HL-60/S4 treated with phorbol 12-myristate 13-acetate at 8.2 ng/mL for 4 days and 3 days (cell line): ENCODE data around the gene PLCD3.

Experiments used
- in situ Hi-C: fragments of 300-500 bp; cut with MboI; formaldehyde crosslinking; loops from 2 replicates; pipeline ENCODE4 v1.15.0; 2022; ENCODE audit warnings: low sequenced_read_pairs

The PLCD3 gene

DNA sequence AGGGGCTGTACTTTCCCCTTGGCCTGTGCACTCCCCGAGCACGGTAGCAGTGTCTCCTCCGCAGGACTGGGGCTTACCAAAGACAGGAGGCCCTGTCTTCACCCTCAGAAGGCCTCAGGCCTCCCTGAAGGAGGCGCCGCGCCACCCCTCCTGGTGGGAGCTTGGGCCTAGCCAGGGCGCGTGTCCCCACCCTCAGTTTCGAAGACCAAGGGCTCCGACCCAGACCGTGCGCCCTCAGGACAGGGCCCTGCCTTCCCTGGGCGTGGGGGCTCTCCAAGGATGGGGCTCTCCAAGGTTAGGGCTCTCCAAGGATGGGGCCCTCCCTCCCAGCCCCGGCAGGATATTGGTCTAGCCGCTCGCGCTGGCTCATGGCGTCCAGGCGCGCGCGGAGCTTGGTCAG is 11.8 kb downstream of the PLCD3 start:
- in situ Hi-C loops, result no loop called here

- in situ Hi-C loops, result no loop called here
These were observed 12.4 kb downstream of the PLCD3 start for GRCh38 chr17:45119964-45120363.

GRCh38 chr17:45118691-45119090 is 13.6 kb downstream of the PLCD3 start:
- in situ Hi-C loops, result no loop called here

GRCh38 chr17:45117848-45118646 is 14.3 kb downstream of the PLCD3 start:
- in situ Hi-C loops, result no loop called here

GRCh38 chr17:45117334-45117733 is 15.0 kb downstream of the PLCD3 start:
- in situ Hi-C loops, result no loop called here

DNA sequence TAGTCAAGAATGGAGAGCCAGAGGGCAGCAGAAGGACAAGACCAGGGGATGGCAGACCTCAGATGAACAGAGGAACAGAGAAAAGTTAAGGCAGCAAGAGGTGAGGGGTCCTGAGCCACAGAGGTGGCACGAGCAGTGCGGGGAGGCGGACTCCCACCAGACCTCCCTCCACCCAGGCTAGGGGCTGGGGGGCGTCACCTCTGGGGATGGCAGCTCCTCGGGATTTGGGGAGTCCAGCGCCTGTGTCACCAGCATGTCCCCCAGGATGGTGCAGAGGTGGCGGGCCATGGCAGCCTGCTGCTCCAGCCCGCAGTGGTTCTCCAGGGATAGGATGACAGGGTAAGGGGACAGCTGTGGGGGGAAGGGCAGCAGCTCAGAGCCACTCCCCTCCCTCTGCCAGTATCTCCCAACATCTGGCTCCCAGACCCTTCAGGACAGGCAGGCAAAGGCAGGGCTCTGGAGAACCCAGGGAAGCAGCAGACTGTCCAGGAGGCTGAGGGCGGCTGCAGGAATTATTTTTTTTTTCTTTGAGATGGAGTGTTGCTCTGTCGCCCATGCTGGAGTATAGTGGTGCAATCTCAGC is 15.8 kb downstream of the PLCD3 start:
- in situ Hi-C loops, result no loop called here

DNA sequence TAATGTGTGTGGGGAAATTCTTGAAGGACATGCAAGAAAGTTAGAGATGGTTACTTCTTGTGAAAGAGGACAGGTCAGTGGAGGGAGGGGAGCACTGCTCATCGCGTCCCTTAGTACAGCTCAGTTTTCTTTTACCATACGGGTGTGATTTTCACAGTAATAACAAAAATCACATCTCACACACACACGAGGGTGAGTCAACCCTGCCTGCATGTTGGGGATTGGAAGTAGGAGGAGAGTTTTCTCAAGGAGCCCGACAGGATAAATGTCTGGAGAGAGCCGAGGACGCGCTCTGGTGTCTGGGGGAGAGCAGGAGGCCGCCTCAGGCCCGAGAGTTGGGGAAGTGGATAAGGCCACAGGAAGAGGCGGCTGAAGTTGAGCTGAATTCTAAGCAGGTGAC is 16.4 kb downstream of the PLCD3 start:
- in situ Hi-C loops, result no loop called here

- in situ Hi-C loops, result no loop called here
These were observed 17.2 kb downstream of the PLCD3 start for GRCh38 chr17:45115015-45115625.

GRCh38 chr17:45114117-45114932 is 18.0 kb downstream of the PLCD3 start:
- in situ Hi-C loops, result no loop called here

DNA sequence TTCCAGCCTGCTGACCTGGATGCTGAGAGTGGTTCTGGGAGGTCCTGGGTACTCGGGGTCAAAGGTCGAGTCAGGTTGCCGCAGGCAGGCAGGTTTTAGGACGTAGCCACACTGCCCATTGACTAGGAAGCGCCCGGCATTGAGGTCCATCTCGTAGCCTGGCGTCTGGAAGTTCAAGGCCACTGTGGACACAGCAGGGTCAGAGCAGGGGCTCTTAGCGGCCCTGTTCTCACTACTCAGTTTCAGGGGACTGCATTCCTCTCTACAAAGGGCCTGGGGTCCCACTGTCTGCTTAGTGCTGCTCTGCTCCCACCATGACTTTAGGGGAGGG is 18.9 kb downstream of the PLCD3 start:
- in situ Hi-C loops, result no loop called here

- in situ Hi-C loops, result no loop called here
These were observed 19.5 kb downstream of the PLCD3 start for GRCh38 chr17:45112559-45113423.

GRCh38 chr17:45111850-45112249 is 20.5 kb downstream of the PLCD3 start:
- in situ Hi-C loops, result no loop called here

DNA sequence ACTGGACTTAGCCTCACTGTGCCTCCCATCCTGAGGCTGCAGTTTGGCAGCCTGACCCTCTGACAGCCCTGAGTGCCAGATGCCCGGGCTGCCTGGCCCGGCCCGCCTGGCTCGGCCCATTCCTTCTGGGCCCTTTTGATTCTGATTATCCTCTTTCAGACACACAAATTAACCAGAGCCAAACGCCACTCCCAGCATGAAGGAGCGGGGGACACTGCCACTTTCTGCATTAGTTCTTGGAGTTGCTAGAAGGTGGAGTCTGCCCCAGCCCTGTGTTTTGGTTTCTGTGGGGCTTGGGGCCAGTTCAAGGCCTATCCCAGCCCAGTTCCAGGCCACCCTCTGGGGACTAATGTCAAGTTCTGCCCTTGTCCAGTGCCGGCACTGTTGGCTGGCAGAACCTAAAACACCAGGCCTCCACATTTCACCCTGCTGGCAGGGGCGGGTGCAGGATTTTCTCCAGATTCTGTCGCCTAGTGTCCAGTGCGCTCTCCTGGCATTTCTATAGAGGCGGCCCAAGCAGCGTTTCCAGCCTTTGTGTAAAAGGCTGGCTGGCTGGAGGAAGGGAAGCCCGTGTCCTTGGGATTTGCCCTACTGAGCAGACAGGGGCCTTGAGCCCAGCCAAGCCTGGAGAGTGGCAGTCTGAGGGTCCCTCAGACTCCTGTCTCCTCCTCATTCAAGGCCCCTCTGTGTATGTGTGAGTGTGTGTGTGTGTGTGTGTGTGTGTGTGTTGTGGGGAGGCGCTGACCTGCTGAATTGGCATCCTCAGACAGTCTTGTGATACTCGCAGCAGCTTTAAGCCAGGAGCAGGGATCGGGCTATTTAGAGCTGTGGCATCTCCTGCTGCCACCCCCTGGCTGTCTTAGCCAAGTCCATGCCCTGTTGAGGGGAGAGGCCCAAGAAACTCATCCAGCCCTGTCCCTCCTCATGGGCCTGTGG is 21.4 kb downstream of the PLCD3 start:
- in situ Hi-C loops, result no loop called here

- in situ Hi-C loops, result no loop called here
These were observed 23.5 kb downstream of the PLCD3 start for GRCh38 chr17:45108595-45109521.

GRCh38 chr17:45108051-45108450 is 24.3 kb downstream of the PLCD3 start:
- in situ Hi-C loops, result no loop called here

DNA sequence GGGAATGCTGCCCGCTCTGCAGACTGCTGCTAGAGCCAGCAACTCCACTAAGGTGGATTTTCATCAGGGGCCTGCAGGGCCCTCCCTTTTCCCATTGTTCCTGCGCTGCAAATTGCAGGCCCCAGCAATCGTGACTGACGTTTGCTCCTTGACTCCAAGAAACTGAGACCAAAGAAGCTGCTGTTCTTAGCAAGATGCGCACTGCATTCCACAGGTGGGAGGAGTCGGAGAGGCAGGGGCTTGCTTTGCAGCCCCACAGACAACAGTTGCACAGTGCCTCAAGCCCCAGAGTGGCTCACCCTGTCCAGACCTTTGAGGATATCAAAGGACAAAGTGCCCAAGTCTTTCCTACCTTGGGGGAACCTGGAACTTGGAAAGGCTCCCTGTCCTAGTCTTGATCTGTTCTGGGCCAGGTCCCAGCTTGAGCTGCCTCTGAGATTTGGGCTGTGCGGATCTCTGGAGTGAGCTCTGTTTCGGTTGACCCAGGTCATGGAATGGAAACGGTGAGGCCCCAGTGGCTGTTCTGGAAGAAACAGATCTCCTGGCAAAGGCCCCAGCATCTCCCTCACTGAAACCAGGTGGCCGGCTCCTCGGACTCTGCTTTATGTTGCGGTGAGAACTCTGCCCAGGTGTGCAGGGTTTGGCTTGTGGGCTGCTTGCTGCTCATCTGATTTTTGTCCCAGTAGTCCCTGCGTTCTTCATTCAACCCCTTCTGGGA is 24.9 kb downstream of the PLCD3 start:
- in situ Hi-C loops, result no loop called here

DNA sequence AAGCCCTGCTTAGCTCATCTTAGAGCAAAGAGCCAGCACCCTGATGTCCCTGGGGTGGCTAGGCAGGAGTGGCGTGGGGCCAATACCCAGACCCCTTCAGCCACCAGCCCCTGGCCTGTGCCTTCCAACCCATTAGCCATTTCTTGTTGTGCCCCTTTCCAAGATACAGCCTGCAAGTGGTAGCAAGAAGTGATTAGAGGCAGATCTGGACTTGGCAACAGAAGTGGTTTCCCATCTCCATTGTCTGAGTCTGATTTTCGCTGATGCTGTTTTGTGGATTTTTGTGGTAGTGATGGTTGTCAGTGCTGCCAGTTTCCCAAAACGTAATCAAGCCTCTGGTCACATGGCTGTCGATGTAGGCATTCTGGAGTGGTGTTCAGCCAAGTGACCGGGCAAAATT is 25.7 kb downstream of the PLCD3 start:
- in situ Hi-C loops, result no loop called here

- in situ Hi-C loops, result no loop called here
These were observed 26.2 kb downstream of the PLCD3 start for GRCh38 chr17:45106096-45106495.
